GM19238 (cell line): ENCODE measurements around the gene FXYD1.

Experiments used
- DNase-seq: peaks from one replicate; pipeline ENCODE4 v3.0.0; 2011; ENCODE audit warnings: low spot score; ENCODE audit not compliant: insufficient read length

Gene FXYD1

GRCh38 chr19:35160629-35161433, 22.2 kb downstream of the FXYD1 start:
- no peak for DNase-seq

GRCh38 chr19:35161434-35161743, 22.8 kb downstream of the FXYD1 start:
- DNase-seq = no peak

GRCh38 chr19:35162471-35163326, 24.1 kb downstream of the FXYD1 start:
- DNase-seq = no peak

- DNase-seq = no peak
Observed at GRCh38 chr19:35164418-35164817, 25.8 kb downstream of the FXYD1 start.

- DNase-seq = no peak
Observed at GRCh38 chr19:35165200-35166058, 26.8 kb downstream of the FXYD1 start.

GRCh38 chr19:35166100-35167063, 27.8 kb downstream of the FXYD1 start:
- DNase-seq = no peak

- no peak for DNase-seq
Observed at GRCh38 chr19:35167251-35168119, 28.9 kb downstream of the FXYD1 start.

GRCh38 chr19:35168196-35168595, 29.6 kb downstream of the FXYD1 start:
- no peak for DNase-seq

GRCh38 chr19:35169221-35169995, 30.8 kb downstream of the FXYD1 start:
- no peak for DNase-seq

GRCh38 chr19:35170359-35171061, 31.9 kb downstream of the FXYD1 start:
- DNase-seq = no peak

- no peak for DNase-seq
Observed at GRCh38 chr19:35171730-35172129, 33.1 kb downstream of the FXYD1 start.

- DNase-seq = no peak
Observed at GRCh38 chr19:35174226-35174625, 35.6 kb downstream of the FXYD1 start.

- DNase-seq = no peak
Observed at GRCh38 chr19:35176181-35176570, 37.6 kb downstream of the FXYD1 start.

GRCh38 chr19:35177377-35178274, 39.0 kb downstream of the FXYD1 start:
- DNase-seq = no peak

- no peak for DNase-seq
Observed at GRCh38 chr19:35178701-35179100, 40.1 kb downstream of the FXYD1 start.

GRCh38 chr19:35179830-35180229, 41.2 kb downstream of the FXYD1 start:
- DNase-seq = no peak

GRCh38 chr19:35181387-35181786, 42.8 kb downstream of the FXYD1 start:
- DNase-seq = no peak
